PFSK-1 (cell line): ENCODE results near the gene ZNF836.

Source experiments
- FOXP2 ChIP-seq: optimal IDR thresholded peaks from 2 replicates; pipeline ENCODE3; 2011; ENCODE audit warnings: borderline replicate concordance, control low read depth, inconsistent platforms; ENCODE audit not compliant: insufficient read depth; ENCODE audit errors: extremely low read length, extremely low read depth
- POLR2AphosphoS5 ChIP-seq: IDR thresholded peaks from 2 replicates; pipeline ENCODE4 v1.6.1; 2012; ENCODE audit warnings: low read depth, mild to moderate bottlenecking, control low read depth, low read length, moderate library complexity
- REST ChIP-seq, 2 experiments: IDR thresholded peaks; 2 replicates each; pipeline versions ENCODE4 v1.6.1 to v1.8.0; 2011 to 2012; ENCODE audit warnings: low read depth in 2 of 2, low read length in 2 of 2, control low read depth in 1 of 2, inconsistent platforms in 1 of 2, mild to moderate bottlenecking in 1 of 2, moderate library complexity in 1 of 2; ENCODE audit not compliant: insufficient read depth in 1 of 2
- SIN3A ChIP-seq: IDR thresholded peaks from 2 replicates; pipeline ENCODE4 v1.6.1; 2012; ENCODE audit warnings: mild to moderate bottlenecking, low read length, moderate library complexity, borderline replicate concordance; ENCODE audit not compliant: insufficient read depth
- TAF1 ChIP-seq: IDR thresholded peaks from 2 replicates; pipeline ENCODE4 v1.6.1; 2012; ENCODE audit warnings: low read length, control low read depth, borderline replicate concordance; ENCODE audit not compliant: insufficient read depth

- TF ChIP-seq POLR2AphosphoS5 (no peak), TAF1 (no peak), SIN3A (no peak), FOXP2 (no peak), REST (IDR thresholded peaks at IDR 0.05; ENCODE audit: insufficient read depth in 1 of 2, low read depth in 2 of 2, low read length in 2 of 2) (no peak)
These were observed 16.0 kb upstream of the ZNF836 start for GRCh38 chr19:52187407-52187806.
